Left lung (tissue), 10 donors: ENCODE data around the gene IL19. TPM values are rescaled to one million over a fixed set of nuclear protein-coding genes. Genes with fewer than 3 reads are reported as not detected.

ENCODE experiments used
- ATAC-seq: fragments of 200-7000 bp; cut with Tn5 transposase; one replicate; pipeline ENCODE4 v1.9.1; 2020; ENCODE audit warnings: moderate library complexity
- DNase-seq, 4 donors: peaks; one replicate each; pipeline ENCODE4 v3.0.0-alpha.2; 2013 to 2020
- H3K27ac ChIP-seq, 2 donors: fragments of 200-600 bp; sonication (generic) in 1 of 2; one replicate each; pipeline versions ENCODE4 v1.5.0 to v1.8.0; 2020 to 2021
- H3K27me3 ChIP-seq, 2 donors: fragments of 200-600 bp; sonication (generic) in 1 of 2; one replicate each; pipeline versions ENCODE4 v1.5.0 to v1.8.0; 2020 to 2021
- H3K36me3 ChIP-seq, 2 donors: fragments of 200-600 bp; sonication (generic) in 1 of 2; one replicate each; pipeline versions ENCODE4 v1.5.0 to v1.8.0; 2020 to 2021
- H3K4me1 ChIP-seq, 2 donors: fragments of 200-600 bp; one replicate each; pipeline ENCODE4 v1.8.0; 2021
- H3K4me3 ChIP-seq, 2 donors: fragments of 200-600 bp; sonication (generic) in 1 of 2; one replicate each; pipeline versions ENCODE4 v1.5.0 to v1.8.0; 2020 to 2021; ENCODE audit warnings: mild to moderate bottlenecking in 1 of 2
- H3K9me3 ChIP-seq, 2 donors: fragments of 200-600 bp; sonication (generic) in 1 of 2; one replicate each; pipeline versions ENCODE4 v1.5.0 to v1.8.0; 2020 to 2021
- CTCF ChIP-seq, 2 donors: fragments of 200-600 bp; sonication (generic) in 1 of 2; IDR thresholded peaks; one replicate each; pipeline versions ENCODE4 v1.5.0 to v1.8.0; 2021; ENCODE audit warnings: antibody characterized with exemption in 2 of 2
- intact Hi-C, 2 donors: fragments of 100-400 bp; cut with DNase I; formaldehyde crosslinking; loops; one replicate each; pipeline versions ENCODE4 v1.11.2 to v1.14.2; 2022
- polyA plus RNA-seq, 6 donors: library from polyadenylated mRNA; unstranded; fragments of 120-200 nt; gene quantifications; one replicate each; pipeline ENCODE4 v1.2.1, GENCODE V29; 2013; ENCODE audit not compliant: insufficient read length in 6 of 6
- total RNA-seq, 2 donors: library from RNA; stranded (reverse); fragmentation: NEBNext Ultra II Directional; extraction: Animal tissue kit (Norgen Biotek cat#: 25700); gene quantifications; one replicate each; pipeline ENCODE4 v1.2.1, GENCODE V29; 2021
- donor health status: DM: no; HTN: yes; CAD: no.
- donor health status: DM: no; HTN: no; CAD: no.

IL19 gene
- total and polyA plus RNA-seq, 8 donors = not detected

GRCh38 chr1:206796116-206796515 is 25.5 kb downstream of the IL19 start:
- no peaks in the 10 kb centered on the region for H3K36me3 ChIP-seq
- no peak overlapping the region for H3K27ac ChIP-seq
- H3K27me3 ChIP-seq = no peaks in the 10 kb centered on the region
- ATAC-seq (no peak), DNase-seq (no peak)
- no peaks in the 10 kb centered on the region for H3K9me3 ChIP-seq
- TF ChIP-seq CTCF (IDR thresholded peaks at IDR 0.05) = no peak
- intact Hi-C loops = no loop called here
- peaks cover 0 to 17% of the 10 kb centered on the region in 2 donors for H3K4me1 ChIP-seq
- no peak overlapping the region for H3K4me3 ChIP-seq

GRCh38 chr1:206796981-206797402 is 26.4 kb downstream of the IL19 start:
- no peaks in the 10 kb centered on the region for H3K36me3 ChIP-seq
- no peak for DNase-seq
- no peak overlapping the region for H3K27ac ChIP-seq
- H3K9me3 ChIP-seq = no peaks in the 10 kb centered on the region
- intact Hi-C loops = no loop called here
- H3K4me3 ChIP-seq = no peak overlapping the region
- no peak for TF ChIP-seq CTCF (IDR thresholded peaks at IDR 0.05)
- H3K4me1 ChIP-seq = peaks cover 0 to 17% of the 10 kb centered on the region in 2 donors
- peak; percentile 66 for ATAC-seq
- no peaks in the 10 kb centered on the region for H3K27me3 ChIP-seq

- peak in 1 of 2 donors; percentile 30 for TF ChIP-seq CTCF (IDR thresholded peaks at IDR 0.05)
Observed at GRCh38 chr1:206797534-206798383, 27.2 kb downstream of the IL19 start.

GRCh38 chr1:206798384-206798996 is 27.9 kb downstream of the IL19 start:
- H3K36me3 ChIP-seq = no peaks in the 10 kb centered on the region
- H3K4me1 ChIP-seq = peaks cover 0 to 17% of the 10 kb centered on the region in 2 donors
- no peak for TF ChIP-seq CTCF (IDR thresholded peaks at IDR 0.05)
- H3K27me3 ChIP-seq = no peaks in the 10 kb centered on the region
- intact Hi-C loops = no loop called here
- H3K9me3 ChIP-seq = no peaks in the 10 kb centered on the region
- H3K27ac ChIP-seq = no peak overlapping the region
- DNase-seq = no peak
- no peak overlapping the region for H3K4me3 ChIP-seq
- ATAC-seq = no peak

More at GRCh38 chr1:206797534-206798383, 27.2 kb downstream of the IL19 start:
- Histone ChIP-seq H3K4me1 (peaks cover 0 to 17% of the 10 kb centered on the region in 2 donors), H3K27me3 (no peaks in the 10 kb centered on the region), H3K27ac (no peak overlapping the region), H3K4me3 (no peak overlapping the region), H3K36me3 (no peaks in the 10 kb centered on the region), H3K9me3 (no peaks in the 10 kb centered on the region)
- DNase-seq (no peak), ATAC-seq (peak; percentile 25)
- intact Hi-C loops = no loop called here

- intact Hi-C loops = no loop called here
- Histone ChIP-seq H3K27ac (no peak overlapping the region), H3K36me3 (no peaks in the 10 kb centered on the region), H3K4me1 (peaks cover 0 to 17% of the 10 kb centered on the region in 2 donors), H3K4me3 (no peak overlapping the region), H3K9me3 (no peaks in the 10 kb centered on the region), H3K27me3 (no peaks in the 10 kb centered on the region)
- TF ChIP-seq CTCF (IDR thresholded peaks at IDR 0.05) = no peak
- DNase-seq (no peak), ATAC-seq (no peak)
Observed at GRCh38 chr1:206799311-206799710, 28.7 kb downstream of the IL19 start.
